Suppressor macrophage treated with lipopolysaccharide for 1 hour (primary cell): ENCODE measurements around the gene TMEM135.

ENCODE experiments used
- DNase-seq, 3 donors: peaks; one replicate each; pipeline ENCODE4 v3.0.0-alpha.2; 2020 to 2022

TMEM135 gene

DNA sequence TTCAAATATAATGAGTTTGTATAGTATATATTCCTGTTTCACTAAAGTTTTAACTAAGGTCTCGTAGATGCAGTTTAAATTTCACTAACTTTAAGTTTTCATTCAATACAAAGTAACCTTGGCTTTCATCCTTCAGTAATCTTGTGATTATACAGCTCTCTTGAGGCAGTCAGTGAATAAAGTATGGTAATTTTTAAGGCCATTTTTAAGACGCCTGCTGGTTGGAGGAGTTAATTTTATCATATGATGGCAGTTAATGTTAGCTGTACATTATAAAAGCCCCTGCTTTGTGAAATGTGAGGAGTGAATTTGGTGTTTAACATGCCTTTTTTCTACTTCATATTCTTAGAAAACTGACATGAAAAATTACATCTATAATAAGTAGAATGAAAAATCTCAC is 163.6 kb downstream of the TMEM135 start:
- DNase-seq: no peak

DNA sequence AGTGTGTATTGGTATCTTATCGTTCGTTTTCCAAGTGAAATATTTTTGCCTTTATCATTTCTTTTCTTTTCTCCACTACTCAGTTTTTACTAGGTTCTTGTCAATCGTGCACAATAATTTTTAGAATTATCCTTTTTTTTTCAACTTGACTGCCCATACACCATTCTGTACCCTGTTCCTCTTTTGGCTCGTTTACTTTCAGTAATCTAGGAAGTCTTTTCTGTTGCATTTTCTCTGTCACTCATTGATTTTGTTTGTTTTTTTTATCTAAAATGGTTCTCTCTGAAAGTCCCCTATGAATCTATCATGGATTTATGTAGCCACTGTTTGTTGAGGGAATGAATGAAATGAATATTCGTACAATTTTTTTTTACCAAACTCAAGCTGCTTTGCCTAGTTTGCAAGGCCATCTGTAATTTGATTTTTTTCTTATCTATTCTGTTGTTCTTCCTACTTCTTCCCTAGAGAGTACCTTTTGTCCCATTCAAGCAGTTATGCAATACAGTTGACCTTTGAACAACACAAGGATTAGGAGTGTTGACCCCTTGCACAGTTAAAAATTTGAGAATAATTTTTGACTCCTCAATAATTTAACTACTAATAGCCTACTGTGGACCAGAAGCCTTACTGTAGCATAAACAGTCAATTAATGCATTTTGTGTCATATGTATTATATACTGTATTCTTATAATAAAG is 166.3 kb downstream of the TMEM135 start:
- no peak for DNase-seq

DNA sequence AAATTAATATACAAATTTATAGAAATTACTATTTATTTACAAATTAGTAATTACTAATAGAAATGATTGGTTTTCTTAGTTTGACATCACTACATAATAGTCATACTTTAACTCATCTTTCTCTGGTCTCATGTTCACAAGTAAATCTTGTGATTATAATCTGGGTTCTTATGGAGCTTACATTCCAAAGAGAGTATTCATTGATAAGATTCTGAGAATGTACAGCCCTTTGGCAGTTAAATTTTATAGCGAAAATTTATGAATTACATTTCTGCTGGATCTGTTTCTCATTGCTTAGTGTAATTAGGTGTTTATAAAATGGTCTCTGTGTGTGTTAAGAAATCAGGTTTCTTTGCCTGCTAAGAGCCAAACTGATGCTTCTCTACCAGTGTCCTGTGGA is 175.2 kb downstream of the TMEM135 start:
- DNase-seq: no peak

DNA sequence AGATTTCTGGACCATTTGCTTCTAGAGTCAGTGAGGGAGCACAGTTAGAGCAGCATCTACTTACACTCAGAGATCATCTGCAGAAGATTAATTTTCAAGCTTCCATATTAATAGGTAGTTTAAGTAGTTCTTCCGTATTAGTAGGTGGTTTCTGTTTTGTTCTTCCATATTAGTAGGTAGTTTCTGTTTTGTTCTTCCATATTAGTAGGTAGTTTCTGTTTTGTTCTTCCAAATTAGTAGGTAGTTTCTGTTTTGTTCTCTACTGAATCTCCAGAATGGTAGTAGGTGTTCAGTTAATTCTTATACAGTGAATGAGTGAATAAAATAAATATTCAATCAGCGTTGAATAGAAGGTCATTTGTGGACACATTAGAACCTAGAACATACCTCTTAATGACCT is 175.7 kb downstream of the TMEM135 start:
- peak in 1 of 3 donors; percentile 3 for DNase-seq

DNA sequence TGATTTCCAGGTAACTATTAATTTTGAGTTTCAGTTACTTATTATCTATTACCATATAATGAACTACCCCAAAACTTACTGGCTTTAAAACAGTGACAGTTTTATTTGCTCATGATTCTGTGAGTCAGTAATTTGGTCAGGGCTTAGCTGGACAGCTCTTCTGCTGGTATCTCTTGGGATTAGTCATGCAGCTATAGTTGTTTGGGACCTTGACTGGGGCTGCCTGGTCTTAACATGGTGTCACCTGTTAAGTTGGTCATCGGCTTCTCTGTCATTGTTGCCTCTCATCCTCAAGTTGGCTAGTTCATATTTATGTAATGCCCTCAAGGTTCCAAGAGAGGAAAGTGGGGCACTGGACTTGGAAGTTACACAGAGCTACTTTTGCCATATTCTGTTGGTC is 177.5 kb downstream of the TMEM135 start:
- no peak for DNase-seq

DNA sequence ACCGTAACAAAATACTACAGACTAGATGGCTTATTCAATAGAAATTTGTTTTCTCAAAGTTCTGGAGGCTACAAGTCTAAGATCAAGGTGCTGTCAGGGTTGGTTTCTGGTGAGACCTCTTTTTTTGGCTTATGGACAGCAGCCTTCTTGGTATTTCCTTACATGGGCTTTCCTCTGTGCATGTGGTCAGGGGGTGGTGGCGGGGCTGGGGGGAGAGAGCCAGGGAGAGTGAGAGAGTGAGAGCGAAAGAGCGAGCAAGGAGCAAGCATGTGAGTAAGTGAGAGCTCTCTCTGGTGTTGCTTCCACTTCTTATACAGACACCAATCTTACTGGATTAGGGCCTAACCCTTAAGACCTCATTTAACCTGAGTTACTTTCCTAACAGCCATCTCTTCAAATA is 181.5 kb downstream of the TMEM135 start:
- no peak for DNase-seq

DNA sequence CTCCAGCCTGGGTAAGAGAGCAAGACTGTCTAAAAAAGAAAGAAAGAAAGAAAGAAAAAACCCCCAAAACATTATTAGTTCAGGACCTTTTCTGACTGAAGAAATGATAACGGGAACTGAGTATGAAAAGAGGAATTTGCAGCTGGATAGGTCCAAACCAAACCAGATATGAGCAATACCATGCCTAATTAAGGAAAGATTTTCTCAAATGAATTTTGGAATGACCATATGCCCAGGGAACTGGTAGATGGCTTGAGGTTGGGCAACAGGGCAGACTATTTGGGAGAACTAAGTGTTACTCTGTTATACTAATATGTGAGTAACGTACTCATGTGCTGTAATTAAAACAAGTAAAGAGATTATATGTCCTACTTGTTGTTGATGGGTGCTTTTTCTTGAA is 186.1 kb downstream of the TMEM135 start:
- DNase-seq: no peak

DNA sequence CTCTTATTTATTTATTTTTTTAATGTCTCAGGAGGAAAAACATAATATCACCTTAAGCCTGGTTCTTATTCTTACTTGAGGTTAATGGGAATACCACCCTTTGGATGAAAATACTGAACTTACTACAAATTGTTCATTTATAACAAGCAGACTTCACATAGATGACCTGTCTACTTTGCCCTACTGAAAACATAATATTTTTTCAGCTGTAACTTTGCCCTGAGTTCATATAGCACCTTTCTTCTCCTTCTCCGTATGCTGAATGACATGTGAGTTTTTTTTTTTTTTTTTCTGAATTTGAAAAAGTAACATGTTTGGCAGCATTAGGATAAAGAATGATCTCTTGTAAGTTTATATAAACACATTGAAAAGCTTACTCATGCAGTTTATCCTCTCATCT is 186.8 kb downstream of the TMEM135 start:
- no peak for DNase-seq

DNA sequence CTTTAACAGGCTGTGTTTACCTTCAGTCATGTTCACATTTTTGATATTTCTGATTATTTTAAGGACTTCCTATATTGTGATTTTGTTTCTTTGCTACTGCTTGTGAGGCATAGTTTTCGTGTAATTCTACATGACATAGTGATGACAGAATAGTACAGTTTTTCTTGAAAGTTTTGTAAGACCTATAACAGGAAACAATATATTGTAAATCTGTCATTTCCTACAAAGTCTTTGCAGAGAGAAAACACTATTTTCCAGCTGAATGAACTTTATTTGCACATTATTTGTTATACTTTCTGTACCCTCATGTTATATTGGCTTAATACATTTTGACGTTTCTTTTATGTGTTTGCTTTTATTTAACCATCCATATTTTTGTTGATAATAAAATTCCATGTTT is 191.1 kb downstream of the TMEM135 start:
- DNase-seq: no peak

DNA sequence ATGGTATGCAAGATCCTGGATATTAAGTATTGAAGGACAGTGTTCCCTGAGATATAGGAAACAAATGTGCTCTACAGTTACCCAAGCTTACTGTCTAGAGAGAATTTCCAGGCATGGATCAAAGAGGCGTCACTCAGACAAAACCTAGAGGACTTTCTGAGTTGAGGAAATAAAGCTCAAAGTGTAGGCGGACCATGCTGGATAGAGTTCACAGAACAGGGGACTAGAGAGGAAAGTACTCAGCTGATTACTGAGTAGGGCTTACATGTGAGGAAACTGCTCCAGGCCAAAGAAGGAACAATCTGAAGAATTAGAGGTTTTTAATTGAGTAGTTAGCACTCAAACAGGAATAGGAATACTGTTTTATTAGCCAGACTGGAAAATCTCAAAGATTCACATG is 193.3 kb downstream of the TMEM135 start:
- peak; percentile 41 to 52 (median 44) for DNase-seq

DNA sequence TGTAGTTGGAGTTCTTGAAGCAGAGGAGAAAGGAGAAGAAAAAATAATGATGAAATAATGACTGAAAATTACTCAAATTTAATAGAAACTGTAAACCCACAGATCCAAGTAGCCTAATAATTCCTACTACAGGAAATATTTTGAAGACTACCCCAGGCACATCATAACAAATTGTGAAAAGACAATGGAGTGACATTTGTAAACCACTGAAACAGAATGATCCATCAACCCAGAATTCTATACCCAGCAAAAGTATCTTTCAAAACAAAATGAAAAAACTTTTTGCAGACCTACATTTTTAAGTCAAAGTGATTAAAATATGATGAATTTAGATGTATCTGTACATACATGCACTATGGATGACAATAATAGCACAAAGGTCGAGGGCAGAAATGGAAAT is 194.6 kb downstream of the TMEM135 start:
- no peak for DNase-seq

DNA sequence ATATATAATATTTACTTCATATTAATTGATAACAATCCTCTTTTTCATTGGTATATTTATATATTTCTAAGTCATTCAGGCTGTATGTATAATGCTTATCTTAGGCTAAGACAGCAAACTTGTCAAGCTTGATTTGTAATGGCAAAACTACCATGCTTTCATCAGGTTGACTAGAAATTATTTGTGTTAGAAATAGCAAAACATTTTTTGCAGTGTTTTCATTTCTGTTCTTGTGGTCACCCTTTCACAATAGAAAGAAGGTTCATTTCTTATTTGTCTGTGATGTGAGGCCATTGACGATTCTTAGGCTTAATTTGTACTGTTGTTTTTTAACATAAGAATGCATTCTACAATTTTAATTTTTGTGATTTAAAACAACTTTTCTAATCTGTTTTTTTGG is 197.6 kb downstream of the TMEM135 start:
- DNase-seq: no peak

DNA sequence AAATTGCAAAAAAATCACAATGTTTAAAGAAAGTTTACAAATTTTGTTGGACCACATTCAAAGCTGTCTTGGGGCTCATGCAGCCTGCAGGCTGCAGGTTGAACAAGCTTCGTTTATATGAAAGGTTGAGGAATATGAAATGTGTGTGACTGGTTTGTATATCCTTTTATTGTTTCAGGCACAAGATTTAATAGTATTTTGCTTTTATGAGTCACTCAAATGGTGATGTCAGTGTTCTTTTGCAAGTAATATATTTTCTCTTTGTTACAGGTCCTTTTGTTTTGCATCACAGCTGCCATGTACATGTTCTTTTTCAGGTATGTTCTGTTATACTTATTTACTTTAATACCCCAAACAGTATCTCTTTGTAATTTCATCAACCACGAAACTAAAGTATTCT is 198.6 kb downstream of the TMEM135 start:
- DNase-seq: no peak

DNA sequence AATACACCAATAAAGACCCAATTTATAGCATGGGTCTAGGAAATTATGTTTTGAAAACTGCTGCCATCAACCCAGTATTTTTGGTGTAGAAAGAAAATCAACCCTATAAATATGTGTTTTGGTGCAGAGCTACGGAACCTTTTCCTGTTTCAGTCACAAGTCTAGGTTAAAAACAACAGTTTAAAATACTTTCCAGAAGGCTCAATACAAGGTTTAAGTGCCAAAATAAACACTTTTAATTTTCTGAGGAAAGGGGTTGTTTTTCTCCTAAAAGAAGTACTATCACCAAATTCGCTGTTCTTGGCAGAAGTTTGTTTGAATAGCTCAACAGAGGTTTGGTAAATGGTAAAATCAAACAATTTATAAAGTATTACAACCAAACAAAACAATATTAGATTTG is 201.3 kb downstream of the TMEM135 start:
- DNase-seq: no peak

DNA sequence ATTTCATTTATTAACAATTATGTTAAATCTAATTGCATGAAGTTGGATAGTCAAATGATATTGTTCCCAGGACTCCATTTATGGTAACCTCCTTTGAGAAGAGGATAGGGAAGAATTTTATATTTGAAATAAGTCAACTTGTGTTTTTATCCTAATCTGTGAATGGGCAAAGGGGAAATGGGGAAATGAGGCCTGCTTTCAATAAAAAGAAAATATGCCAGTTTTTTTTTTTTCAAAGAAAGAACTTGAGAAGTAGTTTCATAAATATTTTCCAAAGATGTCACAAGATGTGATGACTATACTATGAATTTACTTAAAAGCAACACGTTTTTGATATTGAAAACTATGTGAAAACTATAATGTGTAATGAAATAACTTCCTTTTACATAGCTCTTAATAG is 201.8 kb downstream of the TMEM135 start:
- DNase-seq: no peak

DNA sequence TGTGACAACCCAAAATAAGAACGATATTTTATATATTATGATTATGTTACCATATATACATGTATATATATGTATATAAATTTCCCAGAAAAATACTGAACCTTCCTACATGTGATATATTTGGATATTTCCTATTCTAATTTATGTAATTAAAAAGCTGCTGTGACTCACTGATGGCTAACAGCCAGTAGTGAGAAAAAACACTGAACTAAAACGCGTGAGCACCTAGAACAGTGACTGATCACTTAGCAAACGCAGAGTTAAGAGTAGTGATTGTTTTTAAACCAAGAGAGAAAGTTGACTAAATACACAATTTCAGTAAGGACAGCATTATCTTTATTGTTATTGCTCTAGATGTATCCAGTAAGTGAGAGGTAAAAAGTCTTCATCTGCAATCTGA is 213.8 kb downstream of the TMEM135 start:
- DNase-seq: no peak

DNA sequence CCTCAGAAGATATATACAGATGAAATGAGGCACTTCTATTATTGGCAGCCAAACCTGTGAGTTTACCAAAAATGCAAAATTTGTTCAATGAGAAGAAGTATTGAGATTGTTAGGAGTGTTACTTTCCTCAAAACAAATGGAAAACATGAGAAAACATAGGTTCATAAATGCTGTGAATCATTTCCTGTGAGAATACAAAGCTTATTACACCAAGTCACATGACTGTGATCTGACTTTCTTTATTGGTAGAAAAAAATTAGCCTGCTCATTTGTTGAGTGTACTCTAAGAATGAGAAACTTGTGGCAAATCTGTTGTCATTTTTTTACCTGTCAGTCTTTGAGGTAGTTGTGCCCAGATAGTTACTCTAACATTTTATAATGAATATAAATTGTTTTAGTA is 215.1 kb downstream of the TMEM135 start:
- DNase-seq: peak in 2 of 3 donors; percentile 21 to 30

DNA sequence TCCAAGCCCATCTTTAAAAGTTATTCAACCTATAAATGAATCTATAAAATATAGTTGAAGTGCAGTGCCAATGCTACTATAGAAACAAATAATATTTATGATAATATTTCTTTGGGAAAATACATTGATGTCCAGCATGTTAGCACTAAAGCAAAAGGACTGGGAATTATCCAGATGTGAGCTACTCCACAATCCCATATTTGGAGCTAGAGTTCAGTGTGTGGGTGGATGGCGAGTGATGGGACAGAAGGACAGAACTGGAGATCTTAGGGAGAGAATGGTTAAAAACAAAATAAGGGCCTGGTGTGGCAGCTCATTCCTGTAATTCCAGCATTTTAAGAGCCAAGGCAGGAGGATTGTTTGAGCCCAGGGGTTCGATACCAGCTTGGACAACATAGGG is 216.8 kb downstream of the TMEM135 start:
- DNase-seq: peak in 1 of 3 donors; percentile 12

DNA sequence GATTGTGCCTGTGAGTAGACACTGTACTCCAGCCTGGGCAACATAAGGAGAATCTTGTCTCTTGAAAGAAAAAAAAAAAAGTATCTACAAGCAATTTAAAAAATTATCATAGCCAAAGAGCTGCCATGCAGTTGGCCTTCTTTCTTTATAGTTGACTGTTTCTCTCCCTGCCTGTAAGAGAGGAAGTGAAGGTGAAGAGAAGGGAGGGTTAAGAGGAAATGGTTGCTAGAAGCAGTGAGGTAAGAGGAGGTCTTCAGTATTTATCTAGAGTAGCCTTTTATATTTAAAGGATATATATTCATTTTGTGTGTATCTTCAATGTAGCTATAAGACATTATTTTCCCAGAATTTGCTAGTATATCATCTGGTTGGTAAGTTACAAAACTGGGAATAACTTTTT is 217.9 kb downstream of the TMEM135 start:
- DNase-seq: no peak

DNA sequence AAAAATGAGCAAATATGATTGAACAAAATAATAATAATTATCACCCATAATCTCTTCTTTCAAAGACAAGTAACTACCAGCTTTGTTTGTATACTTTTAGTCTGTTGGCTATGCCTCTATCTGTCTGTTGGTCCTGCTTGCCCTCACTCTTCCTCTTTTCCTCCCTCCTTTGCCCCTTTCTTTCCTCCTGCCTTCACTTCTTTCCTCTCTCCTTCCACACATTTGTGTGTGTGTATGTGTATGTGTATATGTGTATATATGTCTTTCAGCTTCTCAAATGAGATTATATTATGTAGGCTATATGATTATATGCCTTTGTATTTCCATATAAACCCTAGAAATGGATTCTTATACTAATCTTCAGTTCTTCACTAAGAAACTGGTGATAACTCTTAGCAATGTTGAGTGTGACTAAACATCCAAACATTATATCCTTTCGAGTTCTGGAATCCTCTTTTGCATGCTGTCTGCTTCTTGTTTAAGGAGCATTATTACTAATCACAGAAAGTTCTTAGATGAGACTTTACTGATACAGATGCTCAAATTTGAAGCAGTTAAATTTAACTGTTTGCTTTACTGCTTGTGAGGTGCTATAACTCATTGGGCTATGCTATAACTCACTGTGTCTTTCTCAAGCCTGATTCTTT is 219.1 kb downstream of the TMEM135 start:
- no peak for DNase-seq

DNA sequence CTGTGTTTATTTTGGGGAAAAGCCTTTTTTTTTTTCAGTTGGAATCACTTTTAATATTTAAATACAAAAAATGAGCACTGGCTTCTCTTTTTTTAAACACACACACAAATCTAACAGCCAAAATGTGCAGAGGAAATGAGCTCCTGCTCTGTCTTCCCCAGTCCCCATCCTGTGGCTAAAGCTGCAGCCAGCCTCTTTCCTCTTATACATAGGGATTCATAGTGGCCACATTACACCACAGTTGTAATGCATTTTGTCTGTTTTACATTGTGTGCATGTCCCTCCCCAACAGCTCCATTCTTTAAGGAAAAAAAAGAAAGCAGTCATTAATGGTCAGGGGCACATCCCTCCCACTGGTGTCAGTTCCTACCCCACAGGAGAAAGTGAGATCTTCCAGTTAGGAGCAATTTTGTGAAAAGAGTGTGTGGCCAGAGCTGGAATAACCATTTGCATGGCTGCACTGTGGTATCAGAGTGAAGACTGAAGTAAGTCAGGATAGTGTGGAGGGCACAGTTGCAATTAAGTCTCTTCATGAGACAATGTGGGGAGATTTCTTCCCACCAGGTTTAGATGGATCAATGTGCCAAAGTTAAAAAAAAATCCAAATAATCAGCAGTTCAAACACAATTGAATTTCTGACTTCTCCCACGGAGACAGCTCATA is 220.6 kb downstream of the TMEM135 start:
- no peak for DNase-seq

DNA sequence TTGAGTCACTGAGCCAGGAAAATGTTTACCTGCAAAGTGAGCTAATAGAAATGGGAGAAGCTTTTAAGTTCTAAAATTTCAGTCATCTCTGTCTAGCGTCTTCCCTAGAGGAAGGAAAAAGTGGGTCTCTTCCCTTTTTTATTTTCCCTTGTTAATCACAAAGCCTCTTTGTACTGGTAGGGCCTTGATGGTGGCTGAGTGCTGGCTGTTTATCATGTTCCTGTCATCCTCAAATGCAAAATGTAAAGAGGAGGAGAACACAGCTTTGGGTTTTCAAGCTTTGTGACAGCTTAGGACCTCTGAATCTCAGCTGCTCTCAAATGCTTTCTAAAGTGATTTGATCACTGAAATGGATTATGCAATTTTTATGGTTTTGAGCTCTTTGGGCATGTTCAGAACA is 222.0 kb downstream of the TMEM135 start:
- DNase-seq: no peak

DNA sequence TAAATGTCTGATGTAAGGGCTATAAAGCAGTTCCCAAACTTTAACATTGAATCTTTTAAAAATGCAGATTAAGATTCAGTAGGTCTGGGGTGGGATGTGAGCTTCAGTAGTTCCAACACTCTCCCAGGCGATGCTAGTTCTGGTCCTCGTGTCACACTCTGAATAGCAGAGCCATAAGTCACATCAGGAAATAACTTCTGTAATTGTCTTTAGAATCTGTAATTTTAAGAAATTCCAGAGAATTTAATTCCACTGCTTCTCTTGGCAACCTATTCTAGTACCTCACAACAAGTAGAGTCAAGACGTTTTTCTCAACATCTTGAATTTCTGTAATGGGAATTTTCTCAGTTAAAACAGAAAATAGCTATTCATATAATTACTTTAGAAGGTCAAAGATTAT is 223.1 kb downstream of the TMEM135 start:
- DNase-seq: no peak

DNA sequence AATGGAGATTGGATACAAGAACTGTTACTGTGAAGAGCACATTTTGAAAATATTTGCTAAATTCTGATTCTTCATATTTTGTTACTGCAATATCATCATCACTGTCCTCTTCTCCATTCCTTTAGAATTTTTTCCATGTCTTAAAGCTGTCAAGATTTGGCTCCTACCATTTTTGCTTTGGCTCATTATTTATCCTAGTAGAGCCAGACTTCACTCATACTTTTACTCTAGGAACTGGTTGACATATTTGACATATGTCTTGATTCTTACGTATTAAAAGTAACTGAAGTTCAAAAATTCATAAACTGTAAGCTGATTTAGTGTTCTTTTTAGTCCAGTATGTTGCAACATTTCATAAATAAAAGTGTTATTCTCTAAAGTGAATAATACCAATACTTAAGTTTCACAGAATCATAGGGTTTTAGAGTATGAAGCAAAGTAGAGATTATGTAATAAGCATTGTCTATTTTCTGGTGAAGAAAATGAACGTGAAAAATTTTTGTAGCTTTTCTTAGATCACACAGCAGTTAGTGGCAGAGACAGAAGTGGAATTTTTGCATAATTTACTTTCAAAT is 225.6 kb downstream of the TMEM135 start:
- no peak for DNase-seq
